DMS153 treated with DMSO at 0.1 percent for 48 hours (cell line): ENCODE data around the gene SPART.

Experiments
- DNase-seq: peaks from one replicate; lab custom pipeline; 2025; ENCODE audit not compliant: unreplicated experiment; lab: John Stamatoyannopoulos, UW

SPART gene, protein sequence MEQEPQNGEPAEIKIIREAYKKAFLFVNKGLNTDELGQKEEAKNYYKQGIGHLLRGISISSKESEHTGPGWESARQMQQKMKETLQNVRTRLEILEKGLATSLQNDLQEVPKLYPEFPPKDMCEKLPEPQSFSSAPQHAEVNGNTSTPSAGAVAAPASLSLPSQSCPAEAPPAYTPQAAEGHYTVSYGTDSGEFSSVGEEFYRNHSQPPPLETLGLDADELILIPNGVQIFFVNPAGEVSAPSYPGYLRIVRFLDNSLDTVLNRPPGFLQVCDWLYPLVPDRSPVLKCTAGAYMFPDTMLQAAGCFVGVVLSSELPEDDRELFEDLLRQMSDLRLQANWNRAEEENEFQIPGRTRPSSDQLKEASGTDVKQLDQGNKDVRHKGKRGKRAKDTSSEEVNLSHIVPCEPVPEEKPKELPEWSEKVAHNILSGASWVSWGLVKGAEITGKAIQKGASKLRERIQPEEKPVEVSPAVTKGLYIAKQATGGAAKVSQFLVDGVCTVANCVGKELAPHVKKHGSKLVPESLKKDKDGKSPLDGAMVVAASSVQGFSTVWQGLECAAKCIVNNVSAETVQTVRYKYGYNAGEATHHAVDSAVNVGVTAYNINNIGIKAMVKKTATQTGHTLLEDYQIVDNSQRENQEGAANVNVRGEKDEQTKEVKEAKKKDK

DNA sequence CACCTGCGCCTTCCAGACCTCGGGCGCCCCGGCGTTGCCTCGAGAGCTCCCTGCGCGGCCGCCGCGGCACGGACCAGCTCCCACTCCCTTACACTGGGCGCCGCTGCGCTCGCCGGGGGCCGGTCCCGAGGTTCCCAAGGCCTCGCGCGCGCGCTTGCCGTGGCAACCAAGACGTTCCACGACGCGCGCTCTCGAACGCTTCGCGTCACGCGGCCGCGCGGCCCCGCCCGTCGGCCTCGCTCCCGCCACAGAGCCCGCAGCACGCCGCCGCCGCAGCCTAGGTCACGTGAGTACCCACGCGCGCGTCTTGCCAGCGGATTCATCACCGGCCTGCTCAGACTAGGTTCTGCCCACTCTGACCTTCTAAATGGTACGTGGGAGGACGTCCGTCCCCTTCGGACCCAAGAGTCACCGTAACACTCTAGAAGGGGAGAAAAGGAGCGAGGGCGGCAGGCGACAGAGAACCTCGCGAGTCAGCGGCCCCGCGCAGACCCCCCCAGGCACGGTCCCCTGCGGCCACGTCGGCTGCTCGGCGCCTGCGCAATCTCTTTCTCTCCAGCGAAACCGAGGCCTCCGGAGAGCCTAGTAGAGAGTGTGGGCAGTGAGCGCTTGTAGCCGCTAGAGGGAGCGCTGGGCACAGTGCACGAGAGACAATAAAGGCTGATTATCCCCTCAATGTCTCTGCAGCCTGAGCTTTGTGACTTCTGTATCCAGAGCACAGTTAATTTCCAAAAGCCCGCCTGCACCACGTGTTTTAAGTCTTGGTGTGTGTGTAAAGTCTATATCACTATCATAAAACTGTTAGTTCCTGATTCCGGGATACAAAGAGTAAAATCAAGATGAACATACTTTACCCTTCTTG, at the start of gene SPART:
SPART (minus strand) TSS at position 173 of the 862 bp plus-strand sequence. CDS start 10,564 bp downstream, outside the sequence.
- DNase-seq, result peak; percentile 94

DNA sequence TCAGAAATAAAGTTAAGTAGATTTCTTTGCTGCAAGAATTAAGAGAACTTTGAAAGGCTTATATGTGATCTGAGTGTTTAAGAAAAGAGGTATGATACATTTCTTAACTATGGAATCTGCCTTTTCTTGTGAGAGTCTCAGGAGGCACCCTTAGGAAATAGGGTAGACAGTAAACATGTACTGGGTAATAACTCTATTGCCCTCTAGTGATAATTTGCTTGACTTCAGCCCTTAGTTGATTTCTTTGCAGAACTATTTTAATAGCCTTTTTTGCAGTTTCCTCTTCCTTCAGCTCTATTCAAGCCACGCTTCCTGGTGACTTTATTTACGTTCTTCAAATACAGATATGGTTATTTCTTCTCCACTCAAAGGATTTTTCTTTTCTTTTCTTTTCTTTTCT, 49.1 kb upstream of the SPART start:
- no peak for DNase-seq

DNA sequence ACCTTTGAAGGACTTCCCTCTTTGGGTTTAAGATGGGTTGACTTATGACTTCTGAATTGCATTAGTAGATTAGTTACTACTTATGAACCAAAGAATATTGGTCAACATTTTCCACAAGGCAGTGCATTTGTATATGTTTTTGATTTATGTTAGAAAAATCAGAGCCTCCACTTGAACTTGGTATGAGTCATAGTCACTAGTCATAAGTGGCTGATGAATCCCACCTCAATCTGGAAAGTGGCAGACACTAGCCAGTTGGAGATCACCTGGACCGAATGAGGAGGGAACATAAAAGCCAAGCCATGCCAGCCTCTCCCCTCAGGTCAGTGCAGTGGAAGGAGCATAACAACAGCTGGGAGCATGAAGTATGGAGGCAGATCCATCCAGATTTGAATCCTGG, 39.3 kb upstream of the SPART start:
- DNase-seq, result no peak

DNA sequence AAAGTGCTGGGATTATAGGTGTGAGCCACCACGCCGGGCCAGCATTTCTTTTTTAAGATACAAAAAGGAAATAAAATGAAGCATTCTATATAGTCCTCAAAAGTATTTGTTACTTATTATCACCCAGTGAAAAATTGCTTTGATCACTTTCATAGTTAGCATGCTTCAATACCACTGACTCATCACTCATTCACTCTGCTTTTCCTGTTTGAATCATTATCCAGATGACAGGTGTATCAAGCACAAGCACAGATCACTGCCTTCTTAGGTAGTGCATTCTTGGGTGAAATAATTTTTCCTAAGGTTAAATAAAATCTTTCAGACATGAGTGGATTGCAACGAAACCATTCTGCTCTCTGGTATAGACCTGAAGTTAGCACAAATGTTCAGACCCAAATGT, 35.8 kb upstream of the SPART start:
- DNase-seq, result no peak

DNA sequence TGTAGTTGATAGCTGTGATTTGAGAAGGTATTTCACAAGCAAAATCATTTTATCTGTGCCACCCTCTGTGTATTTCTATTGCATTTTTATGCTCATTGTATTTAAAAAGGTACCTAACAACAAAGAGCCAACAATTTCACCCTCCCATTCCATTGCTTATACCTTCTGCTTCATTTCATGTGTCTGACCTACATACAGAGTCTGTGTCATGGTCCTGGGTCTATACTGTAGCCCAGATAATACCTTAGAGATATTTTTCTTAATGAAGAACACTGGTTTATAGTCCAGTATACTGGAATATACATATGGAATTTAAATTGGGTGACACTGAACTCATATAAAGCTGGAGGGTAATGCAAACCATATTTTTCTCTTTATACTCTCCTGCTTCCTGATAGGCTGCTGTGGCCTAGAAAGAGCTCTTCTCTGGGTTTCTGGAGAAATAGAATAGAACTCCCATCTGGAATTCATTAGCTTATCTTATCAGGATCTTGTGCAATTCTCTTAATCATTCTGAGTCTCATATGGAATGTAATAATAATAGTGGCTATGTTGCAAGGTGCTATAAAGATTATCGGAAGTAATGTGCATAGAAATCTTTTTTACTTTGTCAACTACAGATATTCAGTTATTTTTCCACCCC, 31.8 kb upstream of the SPART start:
- DNase-seq, result no peak

DNA sequence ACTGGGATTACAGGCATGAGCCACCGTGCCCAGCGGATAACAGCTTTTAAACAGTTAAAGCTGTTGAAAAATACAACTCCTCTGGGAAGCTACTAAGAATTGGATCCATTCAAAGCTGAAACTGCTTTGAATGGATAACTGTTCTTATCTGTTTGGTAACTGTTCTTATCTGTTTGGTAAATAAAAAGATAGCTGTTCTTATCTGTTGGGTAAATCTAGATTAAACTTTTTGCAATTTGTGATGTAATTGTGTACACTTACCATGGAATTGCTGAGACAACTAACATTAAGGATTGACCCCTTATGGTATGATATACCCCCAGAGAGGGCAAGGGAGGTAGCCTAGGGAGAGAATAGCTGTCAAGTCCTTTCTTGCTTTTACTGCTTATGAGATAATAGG, 27.9 kb upstream of the SPART start:
- no peak for DNase-seq

DNA sequence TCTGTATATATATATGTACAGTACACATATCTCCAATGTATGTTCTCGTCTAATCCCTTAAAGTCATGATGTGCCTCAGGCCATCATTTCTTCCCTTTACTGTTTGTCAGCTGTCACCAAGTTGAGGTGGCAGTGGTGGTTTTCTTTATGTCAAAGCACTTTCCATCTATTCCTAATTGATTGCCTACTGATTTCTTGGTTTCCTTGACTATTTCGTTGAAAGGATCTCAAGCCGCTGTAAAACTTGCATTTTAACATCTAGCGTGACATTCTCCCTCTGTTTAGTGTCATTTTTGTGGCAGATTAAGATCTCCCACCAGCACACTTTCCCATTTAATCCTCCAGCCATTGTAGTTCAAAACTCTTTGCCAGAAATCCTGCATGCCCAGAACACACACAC, 25.0 kb upstream of the SPART start:
- no peak for DNase-seq

DNA sequence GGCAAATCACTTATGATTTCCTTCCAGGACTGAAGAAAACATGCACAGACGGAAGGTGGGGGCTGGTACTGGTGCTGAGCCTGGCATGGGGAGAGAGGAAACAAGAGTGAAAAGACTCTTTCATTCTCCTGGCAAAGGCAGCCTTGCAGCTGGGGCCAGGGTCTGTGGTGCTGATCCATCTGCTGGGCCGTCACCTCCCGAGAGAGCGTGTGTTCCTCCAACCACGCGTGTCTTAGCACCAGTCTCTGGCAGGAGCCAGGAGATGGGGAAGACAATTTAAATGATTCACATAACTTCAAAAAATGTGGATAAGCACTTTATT, 23.9 kb upstream of the SPART start:
- DNase-seq, result no peak

DNA sequence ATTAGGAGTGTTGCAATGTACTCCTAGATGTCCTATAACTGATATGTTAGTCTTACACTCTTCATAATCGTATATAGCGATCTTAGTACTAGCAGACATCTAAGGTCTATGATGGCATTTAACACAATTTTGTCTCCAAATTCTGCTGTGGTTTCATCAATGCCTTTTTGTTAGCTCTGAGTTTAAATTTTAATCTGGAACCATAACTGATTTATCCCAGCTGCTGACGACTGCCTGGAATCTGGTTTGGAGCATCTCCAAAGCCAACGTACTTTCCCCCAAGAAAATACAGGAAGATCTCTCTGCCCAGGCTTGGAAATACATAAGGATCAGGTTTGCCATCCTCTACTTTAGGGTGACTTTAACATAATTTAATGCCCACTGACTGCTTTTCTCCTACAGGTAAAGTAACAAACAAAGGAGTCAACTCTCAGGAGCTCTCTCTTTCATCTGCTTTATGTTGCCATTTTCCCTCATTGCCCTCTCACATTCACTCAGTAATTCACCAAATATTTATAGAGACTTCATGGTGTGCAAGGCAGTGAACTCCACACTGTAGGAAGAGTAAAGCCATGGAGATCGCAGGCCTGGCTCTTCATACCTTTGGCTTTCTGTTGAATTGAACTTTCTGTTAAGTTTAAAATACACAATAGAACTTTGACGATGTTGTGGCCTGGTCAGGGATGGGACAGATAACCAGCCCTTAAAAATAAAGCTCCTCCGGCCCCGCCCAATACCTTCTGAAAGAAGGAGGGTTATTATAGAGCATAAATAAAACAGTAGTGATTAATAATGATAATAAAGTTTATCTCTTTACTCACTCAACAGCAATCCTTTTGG, 23.3 kb upstream of the SPART start:
- DNase-seq, result no peak

DNA sequence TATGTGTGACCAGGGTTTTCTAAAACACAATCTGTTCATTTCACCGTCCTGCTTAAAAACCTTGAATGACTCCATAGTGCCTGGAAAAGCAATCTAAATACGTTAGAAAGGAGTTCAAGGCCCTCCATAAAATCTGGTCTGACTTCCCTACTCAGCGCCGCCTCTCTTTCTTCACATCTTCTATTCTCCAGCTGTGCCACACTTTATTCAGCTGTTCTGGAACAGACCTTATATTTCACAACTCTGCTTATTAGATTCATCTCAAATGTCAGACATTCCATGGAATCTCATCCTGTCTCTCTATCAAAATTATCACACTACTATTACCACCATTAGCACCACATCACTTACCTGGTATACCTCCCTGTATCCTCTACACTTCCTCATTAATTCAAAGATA, 19.8 kb upstream of the SPART start:
- DNase-seq, result no peak

DNA sequence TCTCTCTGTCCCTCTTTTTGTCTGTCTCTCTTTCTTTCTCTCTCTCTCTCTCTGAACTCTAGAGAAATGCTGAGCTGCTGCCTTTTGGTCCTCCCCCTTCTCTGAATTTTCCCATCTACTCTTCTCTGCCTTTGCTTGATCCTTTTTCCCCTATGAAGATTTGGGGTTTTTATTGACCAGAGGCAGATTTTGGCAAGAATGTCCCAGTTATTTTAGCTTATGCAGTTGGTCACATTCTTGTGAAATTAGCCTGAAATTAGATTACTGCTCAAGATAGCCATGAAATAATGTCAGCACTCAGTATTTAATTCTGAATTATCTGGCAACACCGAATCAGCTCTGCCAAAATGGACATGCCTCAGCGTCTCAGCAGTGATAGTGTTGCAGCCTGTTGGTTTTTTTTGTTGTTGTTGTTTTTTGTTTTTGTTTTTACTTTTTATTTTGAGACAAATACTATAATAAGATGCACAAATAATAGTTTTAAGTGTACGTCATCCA, 17.2 kb upstream of the SPART start:
- DNase-seq, result no peak

DNA sequence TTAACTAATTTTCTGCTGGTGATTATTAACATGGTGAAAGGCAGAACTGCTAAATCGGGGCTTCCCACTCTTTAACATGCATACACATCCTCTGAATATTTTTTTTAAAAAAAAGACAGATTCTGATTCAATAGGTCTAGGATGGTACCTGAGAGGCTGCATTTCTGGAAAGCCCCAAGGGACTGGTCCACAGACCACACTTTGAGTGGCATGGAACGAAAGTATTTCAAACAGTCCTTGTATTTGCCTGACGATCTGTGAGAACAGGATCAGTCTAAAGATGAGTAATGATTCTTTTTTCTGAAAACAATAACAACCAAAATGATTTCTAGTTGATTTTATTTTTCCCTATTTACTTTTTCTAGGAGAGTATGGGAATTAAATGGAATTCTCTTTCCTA, 16.7 kb upstream of the SPART start:
- no peak for DNase-seq

DNA sequence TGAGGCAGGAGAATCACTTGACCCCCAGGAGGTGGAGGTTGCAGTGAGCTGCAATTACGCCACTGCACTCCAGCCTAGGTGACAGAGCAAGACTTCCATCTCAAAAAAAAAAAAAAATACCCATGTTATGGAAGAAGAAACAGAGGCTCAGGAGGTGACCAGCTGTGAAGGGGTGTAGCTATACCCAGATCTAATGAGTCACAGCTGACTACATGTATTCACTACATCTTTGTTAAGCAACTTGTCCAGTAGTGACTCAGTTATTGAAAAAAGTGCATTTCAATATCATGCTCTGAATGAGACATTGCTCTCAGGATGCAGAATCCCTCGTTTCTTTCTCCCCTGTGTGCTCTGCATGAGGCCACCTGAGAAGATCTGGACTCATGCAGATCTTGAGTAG, 16.1 kb upstream of the SPART start:
- DNase-seq, result no peak

DNA sequence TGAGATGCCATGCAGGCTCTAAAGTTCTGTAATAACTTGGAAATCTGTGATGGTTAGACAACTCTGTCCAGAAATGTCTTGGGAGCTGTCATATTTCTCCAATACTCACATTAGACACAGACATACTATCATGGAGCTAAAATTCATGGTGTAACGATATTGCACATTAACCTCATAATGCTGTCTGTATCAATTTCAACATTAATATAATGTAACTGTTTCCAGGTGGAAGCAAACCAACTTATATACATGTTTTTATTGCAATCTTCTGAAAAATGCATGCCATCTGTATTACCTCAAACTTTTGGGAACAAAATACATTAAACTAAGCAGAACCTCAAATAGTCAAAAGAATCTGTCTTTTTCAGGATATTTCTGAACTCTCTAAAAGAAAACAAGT, 14.7 kb upstream of the SPART start:
- DNase-seq, result no peak

DNA sequence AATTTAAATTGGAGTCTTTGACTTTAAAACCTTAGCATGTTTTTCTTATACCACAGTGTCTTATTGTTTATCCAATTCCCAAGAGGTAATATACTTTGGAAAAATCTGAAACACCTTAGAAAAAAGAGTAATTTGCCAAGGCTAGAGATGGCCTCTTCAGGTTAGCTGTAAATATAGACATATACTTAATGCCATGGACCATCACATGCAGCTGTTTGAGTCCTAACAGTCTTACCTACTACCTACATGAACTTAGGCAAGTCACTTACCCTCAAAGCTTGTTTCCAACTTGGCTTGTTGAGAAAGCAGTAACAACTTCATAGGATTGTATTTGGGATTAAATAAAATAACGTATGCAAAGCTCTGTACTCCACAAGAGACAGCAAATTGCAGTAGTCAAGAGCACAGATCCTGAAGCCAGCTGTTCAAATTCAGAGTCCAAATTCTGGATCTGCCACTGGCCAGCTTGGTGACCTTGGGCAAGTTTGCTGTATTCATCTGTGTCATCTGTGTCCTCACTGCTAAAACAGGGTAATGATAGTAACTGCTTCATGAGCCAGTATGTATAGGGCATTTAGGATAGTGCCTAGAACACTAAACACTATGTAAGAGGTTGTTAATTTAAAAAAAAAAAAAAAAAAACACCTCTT, 13.2 kb upstream of the SPART start:
- DNase-seq, result no peak

DNA sequence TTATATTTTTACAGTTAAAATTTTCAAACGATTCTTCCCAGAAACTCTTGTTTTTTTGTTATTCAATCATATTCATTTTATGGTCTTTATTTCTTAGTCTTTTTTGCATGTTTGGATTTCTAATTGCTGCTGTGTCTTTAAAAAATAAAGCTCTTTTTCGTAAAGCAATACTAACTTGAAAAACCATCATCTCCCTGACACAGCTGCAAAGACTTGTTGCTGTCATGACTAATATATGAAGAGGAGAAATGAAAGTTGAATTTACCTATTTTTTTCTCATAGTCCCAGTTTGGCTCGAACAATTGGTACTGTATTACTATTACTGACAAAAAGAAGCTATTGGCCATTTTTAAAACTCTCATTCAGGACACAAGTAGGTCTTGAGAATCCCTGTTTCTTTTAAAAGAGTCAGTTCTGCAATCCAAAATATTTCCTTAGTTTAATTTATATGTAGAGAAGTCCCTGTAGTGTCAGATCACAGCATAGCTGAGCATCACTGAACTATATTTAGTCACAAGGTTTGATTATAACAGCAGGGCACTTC, 12.1 kb upstream of the SPART start:
- DNase-seq, result no peak

DNA sequence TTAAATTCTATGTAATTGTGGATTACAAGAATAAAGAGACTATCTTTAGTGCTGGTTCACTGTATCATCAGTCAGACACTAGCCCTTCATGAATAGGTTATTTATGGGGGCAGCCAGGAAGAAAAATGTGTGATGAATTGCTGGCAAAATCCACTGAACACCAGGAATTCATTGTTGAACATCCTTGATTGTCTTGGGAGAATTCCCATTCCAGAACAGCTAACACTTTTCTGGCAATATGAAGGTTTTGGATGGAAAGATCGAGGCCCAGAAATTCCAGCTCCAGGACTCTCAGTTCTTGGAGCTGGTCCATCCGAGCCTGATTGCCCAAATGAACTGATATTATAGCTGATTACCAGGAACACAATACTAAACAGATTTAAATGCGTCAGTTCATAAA, 11.5 kb upstream of the SPART start:
- DNase-seq, result no peak

DNA sequence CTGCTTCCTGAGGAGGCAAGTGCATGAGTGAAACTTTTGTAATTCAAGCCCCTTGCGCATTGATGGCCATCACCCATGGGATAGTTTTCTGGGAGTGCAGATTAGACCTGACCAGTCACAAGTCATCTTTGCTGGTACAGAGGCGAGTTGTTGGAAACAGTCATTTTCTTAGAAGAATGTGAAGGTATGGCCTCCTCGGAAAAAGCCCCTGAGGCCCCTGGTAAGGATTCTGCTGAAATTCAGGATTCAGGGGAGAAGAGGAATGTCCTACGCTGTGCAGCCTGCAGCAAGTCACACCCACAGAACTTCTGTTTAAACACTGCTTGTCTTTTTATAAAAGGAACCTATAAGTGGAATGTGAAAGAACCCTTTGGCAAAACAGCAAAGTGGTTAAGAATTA, 11.0 kb upstream of the SPART start:
- no peak for DNase-seq

DNA sequence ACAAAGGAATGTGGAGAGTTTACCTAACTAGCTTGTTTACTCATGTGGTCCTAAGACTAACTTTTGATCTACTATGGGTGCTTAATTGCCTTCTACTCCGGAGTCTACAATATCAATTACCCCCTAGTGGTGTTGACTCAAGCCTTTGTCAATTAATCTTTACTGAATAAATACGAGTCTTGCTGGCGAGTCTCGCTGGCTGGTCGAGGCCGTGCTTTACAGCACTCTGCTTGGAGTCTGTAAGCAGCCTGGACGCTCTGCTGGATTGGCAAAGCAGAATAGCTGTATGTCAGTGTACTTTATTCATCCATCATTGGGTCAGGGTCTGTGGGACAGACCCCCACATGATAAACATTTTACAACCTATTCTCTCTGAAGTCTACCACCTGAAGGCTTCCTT, 9.9 kb upstream of the SPART start:
- DNase-seq, result no peak

DNA sequence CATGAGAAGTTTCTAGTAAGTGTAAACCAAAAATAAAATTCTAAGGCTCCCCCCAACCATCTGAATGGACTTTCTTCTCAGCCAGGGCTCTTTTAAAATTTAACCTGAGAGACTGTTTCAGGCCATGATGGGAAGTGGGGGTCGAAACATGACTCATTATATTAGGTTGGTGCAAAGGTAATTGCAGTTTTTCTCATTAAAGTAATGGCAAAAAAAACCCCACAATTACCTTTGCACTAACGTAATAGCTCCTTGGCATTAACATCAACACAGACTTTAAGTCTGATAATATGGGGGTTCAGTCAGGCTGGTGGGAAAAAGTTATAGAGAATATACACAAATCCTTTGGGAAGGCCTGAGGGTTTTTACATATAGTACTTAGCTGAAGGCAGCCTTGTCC, 9.4 kb upstream of the SPART start:
- no peak for DNase-seq
